Stomach (tissue), 9 donors: ENCODE results near the gene AARSD1. TPM values are rescaled to one million over a fixed set of nuclear protein-coding genes. Genes with fewer than 3 reads are reported as not detected.

Experiments used
- DNase-seq, 2 donors: peaks; one replicate each; pipeline versions ENCODE4 v3.0.0 to v3.0.0-alpha.2; 2013 to 2019
- H3K27ac ChIP-seq, 5 donors: fragments of 200-600 bp in 4 of 5; sonication (generic) in 4 of 5; one replicate each; pipeline ENCODE4 v1.5.1; 2013 to 2019; ENCODE audit warnings: mild to moderate bottlenecking in 1 of 5, moderate library complexity in 1 of 5
- H3K27me3 ChIP-seq, 3 donors: fragments of 200-600 bp; sonication (generic); one replicate each; pipeline ENCODE4 v1.5.1; 2017 to 2019; ENCODE audit warnings: mixed run types in 1 of 3
- H3K36me3 ChIP-seq, 4 donors: fragments of 200-600 bp; sonication (generic); 1 replicate in 3 of 4; 2 replicates in 1 of 4; pipeline ENCODE4 v1.5.1; 2016 to 2019
- H3K4me1 ChIP-seq, 4 donors: fragments of 200-600 bp; sonication (generic); one replicate each; pipeline ENCODE4 v1.5.1; 2016 to 2019
- H3K4me3 ChIP-seq, 4 donors: fragments of 200-600 bp; sonication (generic) in 3 of 4; one replicate each; pipeline ENCODE4 v1.5.1; 2016 to 2019; ENCODE audit warnings: mild to moderate bottlenecking in 1 of 4
- H3K9me3 ChIP-seq, 4 donors: fragments of 200-600 bp; sonication (generic); one replicate each; pipeline ENCODE4 v1.5.1; 2016 to 2019
- EP300 ChIP-seq: sonication (generic); formaldehyde crosslinking; IDR thresholded peaks from one replicate; pipeline ENCODE4 v1.6.1; 2017; ENCODE audit warnings: antibody characterized with exemption
- POLR2A ChIP-seq, 4 donors: fragments of 450-650 bp; IDR thresholded peaks; one replicate each; pipeline ENCODE4 v1.6.1; 2016; ENCODE audit warnings: antibody characterized with exemption in 4 of 4, control low read depth in 2 of 4, mild to moderate bottlenecking in 1 of 4, moderate library complexity in 1 of 4
- POLR2AphosphoS5 ChIP-seq, 3 donors: sonication (generic); formaldehyde crosslinking; IDR thresholded peaks; one replicate each; pipeline ENCODE4 v1.6.1; 2016; ENCODE audit warnings: antibody characterized with exemption in 3 of 3
- WGBS, 5 donors: extraction: QIAGEN DNeasy Blood & Tissue Kit in 3 of 5; methylation state at CpG; one replicate each; pipeline versions ENCODE4 v1.1.5 to v1.1.7; 2013 to 2018; 5-methylcytosine and 5-hydroxymethylcytosine counted together
- intact Hi-C: fragments of 100-400 bp; cut with DNase I; formaldehyde crosslinking; loops from one replicate; pipeline ENCODE4 v1.15.1; 2023; ENCODE audit warnings: low total_unique reads
- polyA plus RNA-seq, 3 donors: library from polyadenylated mRNA; stranded (reverse); fragments of 200-250 nt; gene quantifications; one replicate each; pipeline ENCODE4 v1.2.3, GENCODE V29; 2013
- total RNA-seq, 5 donors: library from RNA; depleted of rRNA; stranded (reverse); fragments of >200 nt; gene quantifications; one replicate each; pipeline versions ENCODE4 v1.1.0 to v1.2.3, GENCODE V29; 2014 to 2016
- TF ChIP-seq, protein P1 (sequence below), 7 experiments: fragments of 450-650 bp in 4 of 7; fragments of 200-600 bp in 3 of 7; sonication (generic) in 3 of 7; IDR thresholded peaks; one replicate each; pipeline ENCODE4 v1.5.1; 2016 to 2019; ENCODE audit warnings: antibody characterized with exemption in 7 of 7, control low read depth in 2 of 7, mild to moderate bottlenecking in 1 of 7
- donor health status: healthy with polysubstance abuse.
- donor health status: Bipolar disorder and iron deficiency.
- donor health status: healthy.

AARSD1 gene
- total and polyA plus RNA-seq, 8 donors, result 6.4 to 64.0 (median 35.6) TPM

DNA sequence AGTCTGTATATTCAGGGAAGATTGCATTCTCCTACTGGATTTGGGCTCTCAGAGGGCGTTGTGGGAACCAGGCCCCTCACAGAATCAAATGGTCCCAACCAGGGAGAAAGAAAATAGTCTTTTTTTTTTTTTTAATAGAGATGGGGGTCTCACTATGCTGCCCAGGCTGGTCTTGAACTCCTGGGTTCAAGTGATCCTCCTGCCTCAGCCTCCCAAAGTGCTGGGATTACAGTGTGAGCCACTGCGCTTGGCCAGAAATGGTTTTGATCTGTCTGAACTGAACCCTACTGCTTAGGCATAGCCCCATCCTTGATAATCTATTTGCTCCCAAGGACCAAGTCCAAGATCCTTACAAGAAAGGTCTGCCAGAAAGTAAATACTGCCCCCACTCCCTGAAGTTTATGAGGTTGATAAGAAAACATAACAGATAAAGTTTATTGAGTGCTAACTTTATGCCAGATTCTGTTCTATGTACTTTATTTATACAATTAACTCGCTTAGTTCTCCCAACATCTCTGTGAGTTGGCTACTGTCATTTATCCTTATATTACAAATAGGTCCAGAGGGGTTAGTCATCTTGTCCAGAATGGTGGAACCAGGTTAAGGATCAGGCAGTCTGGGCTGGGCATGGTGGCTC, 50.2 kb downstream of the AARSD1 start:
- TF ChIP-seq EP300, result no peak
- TF ChIP-seq, protein P1, sequence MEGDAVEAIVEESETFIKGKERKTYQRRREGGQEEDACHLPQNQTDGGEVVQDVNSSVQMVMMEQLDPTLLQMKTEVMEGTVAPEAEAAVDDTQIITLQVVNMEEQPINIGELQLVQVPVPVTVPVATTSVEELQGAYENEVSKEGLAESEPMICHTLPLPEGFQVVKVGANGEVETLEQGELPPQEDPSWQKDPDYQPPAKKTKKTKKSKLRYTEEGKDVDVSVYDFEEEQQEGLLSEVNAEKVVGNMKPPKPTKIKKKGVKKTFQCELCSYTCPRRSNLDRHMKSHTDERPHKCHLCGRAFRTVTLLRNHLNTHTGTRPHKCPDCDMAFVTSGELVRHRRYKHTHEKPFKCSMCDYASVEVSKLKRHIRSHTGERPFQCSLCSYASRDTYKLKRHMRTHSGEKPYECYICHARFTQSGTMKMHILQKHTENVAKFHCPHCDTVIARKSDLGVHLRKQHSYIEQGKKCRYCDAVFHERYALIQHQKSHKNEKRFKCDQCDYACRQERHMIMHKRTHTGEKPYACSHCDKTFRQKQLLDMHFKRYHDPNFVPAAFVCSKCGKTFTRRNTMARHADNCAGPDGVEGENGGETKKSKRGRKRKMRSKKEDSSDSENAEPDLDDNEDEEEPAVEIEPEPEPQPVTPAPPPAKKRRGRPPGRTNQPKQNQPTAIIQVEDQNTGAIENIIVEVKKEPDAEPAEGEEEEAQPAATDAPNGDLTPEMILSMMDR (IDR thresholded peaks at IDR 0.05), result no peak
- 48 to 70% (median 60%) methylated on average over 3 of the region's 3 CpGs for WGBS, 5 donors
- Histone ChIP-seq H3K27ac (no peak overlapping the region), H3K4me1 (peaks cover 1 to 15% (median 9%) of the 10 kb centered on the region in 4 donors), H3K9me3 (no peaks in the 10 kb centered on the region), H3K27me3 (peaks cover 0 to 12% (median 0%) of the 10 kb centered on the region in 3 donors), H3K36me3 (no peaks in the 10 kb centered on the region), H3K4me3 (no peak overlapping the region)
- no peak for DNase-seq
- intact Hi-C loops, result no loop called here

- WGBS, 5 donors, result 65 to 78% (median 70%) methylated on average over 2 of the region's 2 CpGs
- intact Hi-C loops, result no loop called here
- Histone ChIP-seq H3K27ac (no peak overlapping the region), H3K36me3 (no peaks in the 10 kb centered on the region), H3K4me3 (no peak overlapping the region), H3K4me1 (peaks cover 0 to 9% (median 3%) of the 10 kb centered on the region in 4 donors), H3K27me3 (peaks cover 0 to 12% (median 0%) of the 10 kb centered on the region in 3 donors), H3K9me3 (no peaks in the 10 kb centered on the region)
- no peak for DNase-seq
- TF ChIP-seq POLR2AphosphoS5 (IDR thresholded peaks at IDR 0.05), result no peak
- no peak for TF ChIP-seq EP300
- TF ChIP-seq POLR2A (IDR thresholded peaks at IDR 0.05), result no peak
- TF ChIP-seq, protein P1 (IDR thresholded peaks at IDR 0.05), result no peak
Measured at GRCh38 chr17:42913522-42913921, 50.7 kb downstream of the AARSD1 start.

DNA sequence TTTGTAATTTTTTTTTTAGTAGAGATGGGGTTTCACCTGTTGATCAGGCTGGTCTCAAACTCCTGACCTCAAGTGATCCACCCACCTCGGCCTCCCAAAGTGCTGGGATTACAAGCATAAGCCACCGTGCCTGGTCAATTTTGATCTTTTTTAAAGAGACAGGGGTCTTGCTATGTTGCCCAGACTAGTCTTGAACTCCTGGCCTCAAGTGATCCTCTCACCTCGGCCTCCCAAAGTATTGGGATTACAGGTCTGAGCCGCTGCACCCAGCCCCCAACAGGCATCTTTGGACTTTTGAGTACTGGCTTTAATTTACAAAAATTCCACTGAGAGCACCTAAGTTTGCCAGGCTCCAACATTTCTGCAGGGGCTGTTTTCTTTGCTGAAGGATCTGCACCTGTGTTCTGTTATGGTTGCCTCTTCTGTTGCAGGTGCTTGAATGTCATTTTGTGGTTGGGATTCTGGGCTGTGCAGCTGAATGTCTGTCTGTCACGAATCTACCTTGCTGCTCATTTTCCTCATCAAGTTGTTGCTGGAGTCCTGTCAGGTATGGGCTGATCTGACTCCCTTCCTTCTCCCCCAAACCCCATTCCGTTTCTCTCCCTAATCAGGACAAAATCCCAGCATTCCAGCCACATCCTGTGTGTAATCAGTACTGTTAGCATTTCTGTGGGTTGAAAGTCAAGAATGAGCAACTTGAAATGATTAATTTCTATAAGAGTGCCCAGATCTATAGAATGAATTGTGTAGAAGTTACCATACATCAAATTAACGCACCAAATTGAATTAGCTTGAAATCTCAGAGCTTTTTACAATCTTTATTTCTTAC, 55.2 kb downstream of the AARSD1 start:
- TF ChIP-seq POLR2AphosphoS5 (IDR thresholded peaks at IDR 0.05), result no peak
- TF ChIP-seq, protein P1 (IDR thresholded peaks at IDR 0.05), result no peak
- no peak for TF ChIP-seq EP300
- no peak for TF ChIP-seq POLR2A (IDR thresholded peaks at IDR 0.05)
- 61 to 71% (median 65%) methylated on average over 7 of the region's 7 CpGs for WGBS, 5 donors
- Histone ChIP-seq H3K4me3 (no peak overlapping the region), H3K9me3 (no peaks in the 10 kb centered on the region), H3K27ac (no peak overlapping the region), H3K27me3 (peaks cover 0 to 12% (median 0%) of the 10 kb centered on the region in 3 donors), H3K4me1 (peaks cover 0 to 5% (median under 1%) of the 10 kb centered on the region in 4 donors), H3K36me3 (no peaks in the 10 kb centered on the region)
- DNase-seq, result no peak
- intact Hi-C loops, result no loop called here

- Histone ChIP-seq H3K4me3 (no peak overlapping the region), H3K27ac (no peak overlapping the region), H3K36me3 (no peaks in the 10 kb centered on the region), H3K27me3 (peaks cover 0 to 12% (median 0%) of the 10 kb centered on the region in 3 donors), H3K4me1 (peaks cover 4 to 12% (median 6%) of the 10 kb centered on the region in 4 donors), H3K9me3 (no peaks in the 10 kb centered on the region)
- TF ChIP-seq, protein P1 (IDR thresholded peaks at IDR 0.05), result no peak
- TF ChIP-seq EP300 (no peak), POLR2A (IDR thresholded peaks at IDR 0.05) (no peak), POLR2AphosphoS5 (IDR thresholded peaks at IDR 0.05) (no peak)
- intact Hi-C loops, result no loop called here
- DNase-seq, result no peak
- WGBS, 5 donors, result 73 to 80% (median 76%) methylated on average over 8 of the region's 8 CpGs
Measured at GRCh38 chr17:42906772-42907446, 57.3 kb downstream of the AARSD1 start.
